Neural cell (in vitro differentiated cells): ENCODE data around the gene HAO1. TPM values are rescaled to one million over a fixed set of nuclear protein-coding genes. Genes with fewer than 3 reads are reported as not detected.

Experiments used
- H2AFZ ChIP-seq: fragments of 200-600, 300-800 bp; sonication (generic), shearing (Covaris generic); 2 replicates; pipeline ENCODE4 v1.6.0; 2014; ENCODE audit warnings: low read depth, mild to moderate bottlenecking, antibody characterized with exemption, low read length, moderate library complexity
- H3F3A ChIP-seq: fragments of 200-600 bp; shearing (Covaris generic); 2 replicates; pipeline ENCODE4 v1.6.1; 2016; ENCODE audit warnings: mild to moderate bottlenecking, moderate library complexity, mixed read lengths, antibody characterized with exemption, low read length; ENCODE audit not compliant: insufficient read depth, poor library complexity, severe bottlenecking
- H3K27ac ChIP-seq: fragments of 200-600, 300-800 bp; sonication (generic), shearing (Covaris generic); 2 replicates; pipeline ENCODE4 v1.5.1; 2014; ENCODE audit warnings: mild to moderate bottlenecking, low read length, moderate library complexity
- H3K27me3 ChIP-seq: fragments of 300-800, 200-600 bp; sonication (generic), shearing (Covaris generic); 2 replicates; pipeline ENCODE4 v1.6.0; 2014; ENCODE audit warnings: mild to moderate bottlenecking, low read depth, low read length, moderate library complexity; ENCODE audit not compliant: insufficient read depth
- H3K36me3 ChIP-seq: fragments of 300-800, 200-600 bp; sonication (generic), shearing (Covaris generic); 2 replicates; pipeline ENCODE4 v1.5.1; 2014; ENCODE audit warnings: mild to moderate bottlenecking, antibody characterized with exemption, low read length, moderate library complexity; ENCODE audit not compliant: insufficient read depth
- H3K4me2 ChIP-seq: fragments of 300-800, 200-600 bp; sonication (generic), shearing (Covaris generic); 2 replicates; pipeline ENCODE4 v1.6.0; 2014; ENCODE audit warnings: mild to moderate bottlenecking, low read length
- H3K4me3 ChIP-seq: fragments of 300-800, 200-600 bp; sonication (generic), shearing (Covaris generic); 2 replicates; pipeline ENCODE4 v1.5.1; 2014; ENCODE audit warnings: mild to moderate bottlenecking, low read length, moderate library complexity
- H3K79me2 ChIP-seq: fragments of 200-600 bp; shearing (Covaris generic); replicated peaks from 2 replicates; pipeline ENCODE4 v1.6.0; 2014; ENCODE audit warnings: mild to moderate bottlenecking, low read length, moderate library complexity; ENCODE audit not compliant: insufficient read depth
- H3K9ac ChIP-seq: fragments of 300-800, 200-600 bp; sonication (generic), shearing (Covaris generic); 2 replicates; pipeline ENCODE4 v1.6.1; 2016; ENCODE audit warnings: mild to moderate bottlenecking, low read length, mixed read lengths
- H3K9me2 ChIP-seq: fragments of 200-600 bp; shearing (Covaris generic); 2 replicates; pipeline ENCODE4 v1.6.1; 2016; ENCODE audit warnings: mild to moderate bottlenecking, low read length, mixed read lengths; ENCODE audit not compliant: insufficient read depth
- H3K9me3 ChIP-seq: fragments of 200-600, 300-800 bp; sonication (generic), shearing (Covaris generic); 2 replicates; pipeline ENCODE4 v1.6.1; 2016; ENCODE audit warnings: mild to moderate bottlenecking, mixed run types, low read length, moderate library complexity, mixed read lengths
- H4K20me1 ChIP-seq: fragments of 200-600 bp; shearing (Covaris generic); 2 replicates; pipeline ENCODE4 v1.6.1; 2016; ENCODE audit warnings: mild to moderate bottlenecking, mixed run types; ENCODE audit not compliant: insufficient read depth
- EP300 ChIP-seq: fragments of 450-650 bp; conservative IDR thresholded peaks from 2 replicates; pipeline ENCODE4 v1.6.1; 2014; ENCODE audit warnings: antibody characterized with exemption, mild to moderate bottlenecking, moderate library complexity; ENCODE audit not compliant: poor library complexity, severe bottlenecking
- EZH2 ChIP-seq: fragments of 200-600, 300-800 bp; shearing (Covaris generic), sonication (generic); IDR thresholded peaks from 2 replicates; pipeline ENCODE4 v1.6.1; 2014; ENCODE audit warnings: antibody characterized with exemption, low read length, borderline replicate concordance, mild to moderate bottlenecking; ENCODE audit not compliant: insufficient read depth, poor library complexity, severe bottlenecking
- MXI1 ChIP-seq: fragments of 450-650 bp; conservative IDR thresholded peaks from 2 replicates; pipeline ENCODE4 v1.6.1; 2014; ENCODE audit warnings: antibody characterized with exemption, mild to moderate bottlenecking; ENCODE audit not compliant: poor library complexity, severe bottlenecking
- POLR2AphosphoS5 ChIP-seq: IDR thresholded peaks from 2 replicates; pipeline ENCODE4 v1.6.1; 2012
- RAD21 ChIP-seq: fragments of 450-650 bp; conservative IDR thresholded peaks from 2 replicates; pipeline ENCODE4 v1.6.1; 2014; ENCODE audit warnings: antibody characterized with exemption, mild to moderate bottlenecking, moderate library complexity
- SMC3 ChIP-seq: fragments of 450-650 bp; conservative IDR thresholded peaks from 2 replicates; pipeline ENCODE4 v1.6.1; 2014; ENCODE audit warnings: antibody characterized with exemption, mild to moderate bottlenecking, moderate library complexity; ENCODE audit not compliant: poor library complexity
- TAF1 ChIP-seq: IDR thresholded peaks from 2 replicates; pipeline ENCODE4 v1.6.1; 2012; ENCODE audit warnings: low read depth
- polyA plus RNA-seq: library from polyadenylated mRNA; depleted of rRNA; stranded (reverse); fragments of >200 nt; gene quantifications from 2 replicates; pipeline ENCODE4 v1.2.3, GENCODE V29; 2014
- TF ChIP-seq, protein P1 (sequence below): IDR thresholded peaks from 2 replicates; pipeline ENCODE4 v1.6.1; 2012; ENCODE audit warnings: borderline replicate concordance
- TF ChIP-seq, protein P2 (sequence below): fragments of 450-650 bp; IDR thresholded peaks from 2 replicates; pipeline ENCODE4 v1.5.1; 2014; ENCODE audit warnings: antibody characterized with exemption, mild to moderate bottlenecking, moderate library complexity; ENCODE audit not compliant: poor library complexity, severe bottlenecking

HAO1 gene
- polyA plus RNA-seq, 1 donor from 2014 or later = not detected

DNA sequence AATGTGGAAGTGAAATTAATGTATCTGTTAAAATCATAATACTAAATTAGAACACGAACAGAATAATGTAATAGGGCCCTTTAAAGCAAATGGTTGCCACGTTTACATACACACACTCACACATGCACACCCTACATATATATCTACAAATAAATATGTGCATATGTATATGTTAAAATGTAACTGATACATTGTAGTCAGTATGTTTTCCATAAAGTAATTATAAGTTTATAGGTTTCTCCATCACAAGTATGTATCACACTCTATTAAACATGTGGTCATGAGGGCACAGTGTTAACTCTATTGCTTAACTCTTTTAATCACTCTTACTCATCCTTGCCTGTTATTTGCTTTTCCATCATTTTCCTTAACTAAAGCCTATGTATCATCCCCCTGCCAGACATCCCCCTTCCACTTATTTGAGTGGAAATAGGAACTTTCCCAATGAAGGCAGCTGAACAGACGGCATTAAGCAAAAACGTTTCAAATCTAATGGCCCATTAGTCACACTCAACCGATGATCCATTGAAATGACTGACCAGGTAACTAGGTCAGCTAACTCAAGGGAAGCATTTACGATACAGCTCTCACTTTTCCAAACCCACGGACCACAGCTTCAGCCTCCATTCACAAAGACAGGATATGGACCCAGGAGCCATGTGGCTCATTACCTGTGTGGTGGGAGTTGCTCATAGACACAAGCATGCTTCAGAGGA is 89.3 kb downstream of the HAO1 start:
- no peak overlapping the region for H3K9ac ChIP-seq
- H3F3A ChIP-seq = no peaks in the 10 kb centered on the region
- no peaks in the 10 kb centered on the region for H3K9me2 ChIP-seq
- H2AFZ ChIP-seq = no peak overlapping the region
- H3K4me2 ChIP-seq = no peak overlapping the region
- H3K36me3 ChIP-seq = no peaks in the 10 kb centered on the region
- no peak overlapping the region for H3K27ac ChIP-seq
- H3K9me3 ChIP-seq = no peaks in the 10 kb centered on the region
- no peaks in the 10 kb centered on the region for H3K79me2 ChIP-seq
- no peaks in the 10 kb centered on the region for H3K27me3 ChIP-seq
- H4K20me1 ChIP-seq = no peaks in the 10 kb centered on the region
- H3K4me3 ChIP-seq = no peak overlapping the region
- TF ChIP-seq, protein P1, sequence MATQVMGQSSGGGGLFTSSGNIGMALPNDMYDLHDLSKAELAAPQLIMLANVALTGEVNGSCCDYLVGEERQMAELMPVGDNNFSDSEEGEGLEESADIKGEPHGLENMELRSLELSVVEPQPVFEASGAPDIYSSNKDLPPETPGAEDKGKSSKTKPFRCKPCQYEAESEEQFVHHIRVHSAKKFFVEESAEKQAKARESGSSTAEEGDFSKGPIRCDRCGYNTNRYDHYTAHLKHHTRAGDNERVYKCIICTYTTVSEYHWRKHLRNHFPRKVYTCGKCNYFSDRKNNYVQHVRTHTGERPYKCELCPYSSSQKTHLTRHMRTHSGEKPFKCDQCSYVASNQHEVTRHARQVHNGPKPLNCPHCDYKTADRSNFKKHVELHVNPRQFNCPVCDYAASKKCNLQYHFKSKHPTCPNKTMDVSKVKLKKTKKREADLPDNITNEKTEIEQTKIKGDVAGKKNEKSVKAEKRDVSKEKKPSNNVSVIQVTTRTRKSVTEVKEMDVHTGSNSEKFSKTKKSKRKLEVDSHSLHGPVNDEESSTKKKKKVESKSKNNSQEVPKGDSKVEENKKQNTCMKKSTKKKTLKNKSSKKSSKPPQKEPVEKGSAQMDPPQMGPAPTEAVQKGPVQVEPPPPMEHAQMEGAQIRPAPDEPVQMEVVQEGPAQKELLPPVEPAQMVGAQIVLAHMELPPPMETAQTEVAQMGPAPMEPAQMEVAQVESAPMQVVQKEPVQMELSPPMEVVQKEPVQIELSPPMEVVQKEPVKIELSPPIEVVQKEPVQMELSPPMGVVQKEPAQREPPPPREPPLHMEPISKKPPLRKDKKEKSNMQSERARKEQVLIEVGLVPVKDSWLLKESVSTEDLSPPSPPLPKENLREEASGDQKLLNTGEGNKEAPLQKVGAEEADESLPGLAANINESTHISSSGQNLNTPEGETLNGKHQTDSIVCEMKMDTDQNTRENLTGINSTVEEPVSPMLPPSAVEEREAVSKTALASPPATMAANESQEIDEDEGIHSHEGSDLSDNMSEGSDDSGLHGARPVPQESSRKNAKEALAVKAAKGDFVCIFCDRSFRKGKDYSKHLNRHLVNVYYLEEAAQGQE = no peak
- TF ChIP-seq RAD21 (no peak), MXI1 (no peak), EP300 (no peak), SMC3 (no peak), POLR2AphosphoS5 (no peak), TAF1 (no peak), EZH2 (no peak)
- TF ChIP-seq, protein P2, sequence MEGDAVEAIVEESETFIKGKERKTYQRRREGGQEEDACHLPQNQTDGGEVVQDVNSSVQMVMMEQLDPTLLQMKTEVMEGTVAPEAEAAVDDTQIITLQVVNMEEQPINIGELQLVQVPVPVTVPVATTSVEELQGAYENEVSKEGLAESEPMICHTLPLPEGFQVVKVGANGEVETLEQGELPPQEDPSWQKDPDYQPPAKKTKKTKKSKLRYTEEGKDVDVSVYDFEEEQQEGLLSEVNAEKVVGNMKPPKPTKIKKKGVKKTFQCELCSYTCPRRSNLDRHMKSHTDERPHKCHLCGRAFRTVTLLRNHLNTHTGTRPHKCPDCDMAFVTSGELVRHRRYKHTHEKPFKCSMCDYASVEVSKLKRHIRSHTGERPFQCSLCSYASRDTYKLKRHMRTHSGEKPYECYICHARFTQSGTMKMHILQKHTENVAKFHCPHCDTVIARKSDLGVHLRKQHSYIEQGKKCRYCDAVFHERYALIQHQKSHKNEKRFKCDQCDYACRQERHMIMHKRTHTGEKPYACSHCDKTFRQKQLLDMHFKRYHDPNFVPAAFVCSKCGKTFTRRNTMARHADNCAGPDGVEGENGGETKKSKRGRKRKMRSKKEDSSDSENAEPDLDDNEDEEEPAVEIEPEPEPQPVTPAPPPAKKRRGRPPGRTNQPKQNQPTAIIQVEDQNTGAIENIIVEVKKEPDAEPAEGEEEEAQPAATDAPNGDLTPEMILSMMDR = no peak

DNA sequence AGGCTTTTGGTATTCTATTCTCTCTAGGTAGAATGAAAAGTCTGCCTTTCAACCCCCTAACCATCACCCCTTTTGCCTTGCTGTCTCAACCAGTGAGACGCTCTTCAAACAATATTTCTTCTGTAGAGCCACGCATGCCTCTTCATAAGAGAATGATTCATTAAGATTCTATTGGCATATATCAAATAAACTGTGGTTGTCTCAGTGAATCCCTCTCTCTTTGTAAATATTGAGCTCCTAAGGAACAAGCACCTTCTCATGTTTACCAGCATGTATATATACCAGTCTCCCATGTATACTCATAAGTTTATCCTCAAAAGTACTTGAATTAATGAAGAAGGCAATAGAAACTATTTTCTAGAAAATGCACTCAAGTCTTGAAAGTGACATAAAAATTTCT is 90.6 kb downstream of the HAO1 start:
- Histone ChIP-seq H2AFZ (no peak overlapping the region), H3K4me3 (no peak overlapping the region), H3K9me3 (no peaks in the 10 kb centered on the region), H3K9me2 (no peaks in the 10 kb centered on the region), H3K27me3 (no peaks in the 10 kb centered on the region), H3K9ac (no peak overlapping the region), H3F3A (no peaks in the 10 kb centered on the region), H3K4me2 (no peak overlapping the region), H3K36me3 (no peaks in the 10 kb centered on the region), H3K27ac (no peak overlapping the region), H3K79me2 (no peaks in the 10 kb centered on the region), H4K20me1 (no peaks in the 10 kb centered on the region)
- TF ChIP-seq SMC3 = no peak
- no peak for TF ChIP-seq EP300
- no peak for TF ChIP-seq RAD21
- TF ChIP-seq, protein P2 = no peak
- no peak for TF ChIP-seq POLR2AphosphoS5
- no peak for TF ChIP-seq TAF1
- TF ChIP-seq MXI1 = no peak
- TF ChIP-seq, protein P1 = no peak
- no peak for TF ChIP-seq EZH2
